ENCODE results near the gene NLRP11.

DNA sequence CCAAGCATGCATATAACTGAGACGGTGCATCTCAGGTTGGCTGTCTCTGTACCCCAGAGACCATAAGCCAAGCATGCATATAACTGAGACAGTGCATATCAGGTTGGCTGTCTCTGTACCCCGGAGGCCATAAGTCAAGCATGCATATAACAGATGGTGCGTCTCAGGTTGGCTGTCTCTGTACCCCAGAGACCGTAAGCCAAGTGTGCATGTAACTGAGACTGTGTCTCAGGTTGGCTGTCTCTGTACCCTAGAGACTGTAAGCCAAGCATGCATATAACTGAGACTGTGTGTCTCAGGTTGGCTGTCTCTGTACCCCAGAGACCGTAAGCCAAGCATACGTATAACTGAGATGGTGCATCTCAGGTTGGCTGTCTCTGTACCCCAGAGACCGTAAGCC is 35.3 kb upstream of the NLRP11 start:
- no peak for TF ChIP-seq NR3C1 (CRISPR knock-in tag; IDR thresholded peaks at IDR 0.05)
- TF ChIP-seq, protein P1, sequence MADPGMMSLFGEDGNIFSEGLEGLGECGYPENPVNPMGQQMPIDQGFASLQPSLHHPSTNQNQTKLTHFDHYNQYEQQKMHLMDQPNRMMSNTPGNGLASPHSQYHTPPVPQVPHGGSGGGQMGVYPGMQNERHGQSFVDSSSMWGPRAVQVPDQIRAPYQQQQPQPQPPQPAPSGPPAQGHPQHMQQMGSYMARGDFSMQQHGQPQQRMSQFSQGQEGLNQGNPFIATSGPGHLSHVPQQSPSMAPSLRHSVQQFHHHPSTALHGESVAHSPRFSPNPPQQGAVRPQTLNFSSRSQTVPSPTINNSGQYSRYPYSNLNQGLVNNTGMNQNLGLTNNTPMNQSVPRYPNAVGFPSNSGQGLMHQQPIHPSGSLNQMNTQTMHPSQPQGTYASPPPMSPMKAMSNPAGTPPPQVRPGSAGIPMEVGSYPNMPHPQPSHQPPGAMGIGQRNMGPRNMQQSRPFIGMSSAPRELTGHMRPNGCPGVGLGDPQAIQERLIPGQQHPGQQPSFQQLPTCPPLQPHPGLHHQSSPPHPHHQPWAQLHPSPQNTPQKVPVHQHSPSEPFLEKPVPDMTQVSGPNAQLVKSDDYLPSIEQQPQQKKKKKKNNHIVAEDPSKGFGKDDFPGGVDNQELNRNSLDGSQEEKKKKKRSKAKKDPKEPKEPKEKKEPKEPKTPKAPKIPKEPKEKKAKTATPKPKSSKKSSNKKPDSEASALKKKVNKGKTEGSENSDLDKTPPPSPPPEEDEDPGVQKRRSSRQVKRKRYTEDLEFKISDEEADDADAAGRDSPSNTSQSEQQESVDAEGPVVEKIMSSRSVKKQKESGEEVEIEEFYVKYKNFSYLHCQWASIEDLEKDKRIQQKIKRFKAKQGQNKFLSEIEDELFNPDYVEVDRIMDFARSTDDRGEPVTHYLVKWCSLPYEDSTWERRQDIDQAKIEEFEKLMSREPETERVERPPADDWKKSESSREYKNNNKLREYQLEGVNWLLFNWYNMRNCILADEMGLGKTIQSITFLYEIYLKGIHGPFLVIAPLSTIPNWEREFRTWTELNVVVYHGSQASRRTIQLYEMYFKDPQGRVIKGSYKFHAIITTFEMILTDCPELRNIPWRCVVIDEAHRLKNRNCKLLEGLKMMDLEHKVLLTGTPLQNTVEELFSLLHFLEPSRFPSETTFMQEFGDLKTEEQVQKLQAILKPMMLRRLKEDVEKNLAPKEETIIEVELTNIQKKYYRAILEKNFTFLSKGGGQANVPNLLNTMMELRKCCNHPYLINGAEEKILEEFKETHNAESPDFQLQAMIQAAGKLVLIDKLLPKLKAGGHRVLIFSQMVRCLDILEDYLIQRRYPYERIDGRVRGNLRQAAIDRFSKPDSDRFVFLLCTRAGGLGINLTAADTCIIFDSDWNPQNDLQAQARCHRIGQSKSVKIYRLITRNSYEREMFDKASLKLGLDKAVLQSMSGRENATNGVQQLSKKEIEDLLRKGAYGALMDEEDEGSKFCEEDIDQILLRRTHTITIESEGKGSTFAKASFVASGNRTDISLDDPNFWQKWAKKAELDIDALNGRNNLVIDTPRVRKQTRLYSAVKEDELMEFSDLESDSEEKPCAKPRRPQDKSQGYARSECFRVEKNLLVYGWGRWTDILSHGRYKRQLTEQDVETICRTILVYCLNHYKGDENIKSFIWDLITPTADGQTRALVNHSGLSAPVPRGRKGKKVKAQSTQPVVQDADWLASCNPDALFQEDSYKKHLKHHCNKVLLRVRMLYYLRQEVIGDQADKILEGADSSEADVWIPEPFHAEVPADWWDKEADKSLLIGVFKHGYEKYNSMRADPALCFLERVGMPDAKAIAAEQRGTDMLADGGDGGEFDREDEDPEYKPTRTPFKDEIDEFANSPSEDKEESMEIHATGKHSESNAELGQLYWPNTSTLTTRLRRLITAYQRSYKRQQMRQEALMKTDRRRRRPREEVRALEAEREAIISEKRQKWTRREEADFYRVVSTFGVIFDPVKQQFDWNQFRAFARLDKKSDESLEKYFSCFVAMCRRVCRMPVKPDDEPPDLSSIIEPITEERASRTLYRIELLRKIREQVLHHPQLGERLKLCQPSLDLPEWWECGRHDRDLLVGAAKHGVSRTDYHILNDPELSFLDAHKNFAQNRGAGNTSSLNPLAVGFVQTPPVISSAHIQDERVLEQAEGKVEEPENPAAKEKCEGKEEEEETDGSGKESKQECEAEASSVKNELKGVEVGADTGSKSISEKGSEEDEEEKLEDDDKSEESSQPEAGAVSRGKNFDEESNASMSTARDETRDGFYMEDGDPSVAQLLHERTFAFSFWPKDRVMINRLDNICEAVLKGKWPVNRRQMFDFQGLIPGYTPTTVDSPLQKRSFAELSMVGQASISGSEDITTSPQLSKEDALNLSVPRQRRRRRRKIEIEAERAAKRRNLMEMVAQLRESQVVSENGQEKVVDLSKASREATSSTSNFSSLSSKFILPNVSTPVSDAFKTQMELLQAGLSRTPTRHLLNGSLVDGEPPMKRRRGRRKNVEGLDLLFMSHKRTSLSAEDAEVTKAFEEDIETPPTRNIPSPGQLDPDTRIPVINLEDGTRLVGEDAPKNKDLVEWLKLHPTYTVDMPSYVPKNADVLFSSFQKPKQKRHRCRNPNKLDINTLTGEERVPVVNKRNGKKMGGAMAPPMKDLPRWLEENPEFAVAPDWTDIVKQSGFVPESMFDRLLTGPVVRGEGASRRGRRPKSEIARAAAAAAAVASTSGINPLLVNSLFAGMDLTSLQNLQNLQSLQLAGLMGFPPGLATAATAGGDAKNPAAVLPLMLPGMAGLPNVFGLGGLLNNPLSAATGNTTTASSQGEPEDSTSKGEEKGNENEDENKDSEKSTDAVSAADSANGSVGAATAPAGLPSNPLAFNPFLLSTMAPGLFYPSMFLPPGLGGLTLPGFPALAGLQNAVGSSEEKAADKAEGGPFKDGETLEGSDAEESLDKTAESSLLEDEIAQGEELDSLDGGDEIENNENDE (IDR thresholded peaks at IDR 0.05; ENCODE audit: low read depth, low read length) = no peak
- no peak for TF ChIP-seq POLR2AphosphoS5 (IDR thresholded peaks at IDR 0.05; ENCODE audit: control insufficient read depth, insufficient read depth, low read depth, low read length)
- TF ChIP-seq, protein P2, sequence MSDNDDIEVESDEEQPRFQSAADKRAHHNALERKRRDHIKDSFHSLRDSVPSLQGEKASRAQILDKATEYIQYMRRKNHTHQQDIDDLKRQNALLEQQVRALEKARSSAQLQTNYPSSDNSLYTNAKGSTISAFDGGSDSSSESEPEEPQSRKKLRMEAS (CRISPR knock-in tag; IDR thresholded peaks at IDR 0.05) = no peak
- TF ChIP-seq, protein P3, sequence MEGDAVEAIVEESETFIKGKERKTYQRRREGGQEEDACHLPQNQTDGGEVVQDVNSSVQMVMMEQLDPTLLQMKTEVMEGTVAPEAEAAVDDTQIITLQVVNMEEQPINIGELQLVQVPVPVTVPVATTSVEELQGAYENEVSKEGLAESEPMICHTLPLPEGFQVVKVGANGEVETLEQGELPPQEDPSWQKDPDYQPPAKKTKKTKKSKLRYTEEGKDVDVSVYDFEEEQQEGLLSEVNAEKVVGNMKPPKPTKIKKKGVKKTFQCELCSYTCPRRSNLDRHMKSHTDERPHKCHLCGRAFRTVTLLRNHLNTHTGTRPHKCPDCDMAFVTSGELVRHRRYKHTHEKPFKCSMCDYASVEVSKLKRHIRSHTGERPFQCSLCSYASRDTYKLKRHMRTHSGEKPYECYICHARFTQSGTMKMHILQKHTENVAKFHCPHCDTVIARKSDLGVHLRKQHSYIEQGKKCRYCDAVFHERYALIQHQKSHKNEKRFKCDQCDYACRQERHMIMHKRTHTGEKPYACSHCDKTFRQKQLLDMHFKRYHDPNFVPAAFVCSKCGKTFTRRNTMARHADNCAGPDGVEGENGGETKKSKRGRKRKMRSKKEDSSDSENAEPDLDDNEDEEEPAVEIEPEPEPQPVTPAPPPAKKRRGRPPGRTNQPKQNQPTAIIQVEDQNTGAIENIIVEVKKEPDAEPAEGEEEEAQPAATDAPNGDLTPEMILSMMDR (IDR thresholded peaks at IDR 0.05 in 2 of 3, conservative IDR thresholded peaks at IDR 0.05 in 1 of 3; ENCODE audit: insufficient read depth in 2 of 3, low read depth in 1 of 3, low read length in 3 of 3) = no peak
- TF ChIP-seq ZBTB7A (IDR thresholded peaks at IDR 0.05; ENCODE audit: borderline replicate concordance, control insufficient read depth, low read depth, low read length) = no peak
- TF ChIP-seq, protein P4, sequence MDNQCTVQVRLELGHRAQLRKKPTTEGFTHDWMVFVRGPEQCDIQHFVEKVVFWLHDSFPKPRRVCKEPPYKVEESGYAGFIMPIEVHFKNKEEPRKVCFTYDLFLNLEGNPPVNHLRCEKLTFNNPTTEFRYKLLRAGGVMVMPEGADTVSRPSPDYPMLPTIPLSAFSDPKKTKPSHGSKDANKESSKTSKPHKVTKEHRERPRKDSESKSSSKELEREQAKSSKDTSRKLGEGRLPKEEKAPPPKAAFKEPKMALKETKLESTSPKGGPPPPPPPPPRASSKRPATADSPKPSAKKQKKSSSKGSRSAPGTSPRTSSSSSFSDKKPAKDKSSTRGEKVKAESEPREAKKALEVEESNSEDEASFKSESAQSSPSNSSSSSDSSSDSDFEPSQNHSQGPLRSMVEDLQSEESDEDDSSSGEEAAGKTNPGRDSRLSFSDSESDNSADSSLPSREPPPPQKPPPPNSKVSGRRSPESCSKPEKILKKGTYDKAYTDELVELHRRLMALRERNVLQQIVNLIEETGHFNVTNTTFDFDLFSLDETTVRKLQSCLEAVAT (IDR thresholded peaks at IDR 0.05) = no peak
- TF ChIP-seq ZNF696 (CRISPR knock-in tag; conservative IDR thresholded peaks at IDR 0.05) = no peak
- no peak for TF ChIP-seq ETV6 (IDR thresholded peaks at IDR 0.05; ENCODE audit: borderline replicate concordance in 1 of 2, low read depth in 2 of 2, low read length in 1 of 2)
- no peak for TF ChIP-seq ETV6 (CRISPR knock-in tag; IDR thresholded peaks at IDR 0.05; ENCODE audit: borderline replicate concordance)
- TF ChIP-seq EZH2 (IDR thresholded peaks at IDR 0.05; ENCODE audit: borderline replicate concordance, low read depth, low read length) = no peak
- TF ChIP-seq ZNF79 (CRISPR knock-in tag; IDR thresholded peaks at IDR 0.05; ENCODE audit: low read depth) = no peak
- no peak for TF ChIP-seq TEAD4 (IDR thresholded peaks at IDR 0.05; ENCODE audit: low read length)
- no peak for TF ChIP-seq TEAD4 (CRISPR knock-in tag; IDR thresholded peaks at IDR 0.05; ENCODE audit: borderline replicate concordance)
- no peak for TF ChIP-seq RNF2 (IDR thresholded peaks at IDR 0.05)
